Coronary artery (tissue), 2 donors: Measurements from ENCODE around the gene CCNB2.

Source experiments
- DNase-seq: peaks from one replicate; pipeline ENCODE4 v3.0.0-alpha.2; 2017; ENCODE audit warnings: low spot score
- H3K27ac ChIP-seq, 2 donors: fragments of 200-600 bp; sonication (generic); one replicate each; pipeline ENCODE4 v1.5.1; 2016 to 2019
- H3K4me3 ChIP-seq: fragments of 200-600 bp; sonication (generic); 2 replicates; pipeline ENCODE4 v1.5.1; 2016; ENCODE audit warnings: mild to moderate bottlenecking, moderate library complexity
- TF ChIP-seq, protein P1 (sequence below): fragments of 200-600 bp; sonication (generic); IDR thresholded peaks from one replicate; pipeline ENCODE4 v1.5.1; 2019; ENCODE audit warnings: antibody characterized with exemption

CCNB2 gene

GRCh38 chr15:59166166-59166565 lies 61.2 kb downstream of the CCNB2 start:
- TF ChIP-seq, protein P1, sequence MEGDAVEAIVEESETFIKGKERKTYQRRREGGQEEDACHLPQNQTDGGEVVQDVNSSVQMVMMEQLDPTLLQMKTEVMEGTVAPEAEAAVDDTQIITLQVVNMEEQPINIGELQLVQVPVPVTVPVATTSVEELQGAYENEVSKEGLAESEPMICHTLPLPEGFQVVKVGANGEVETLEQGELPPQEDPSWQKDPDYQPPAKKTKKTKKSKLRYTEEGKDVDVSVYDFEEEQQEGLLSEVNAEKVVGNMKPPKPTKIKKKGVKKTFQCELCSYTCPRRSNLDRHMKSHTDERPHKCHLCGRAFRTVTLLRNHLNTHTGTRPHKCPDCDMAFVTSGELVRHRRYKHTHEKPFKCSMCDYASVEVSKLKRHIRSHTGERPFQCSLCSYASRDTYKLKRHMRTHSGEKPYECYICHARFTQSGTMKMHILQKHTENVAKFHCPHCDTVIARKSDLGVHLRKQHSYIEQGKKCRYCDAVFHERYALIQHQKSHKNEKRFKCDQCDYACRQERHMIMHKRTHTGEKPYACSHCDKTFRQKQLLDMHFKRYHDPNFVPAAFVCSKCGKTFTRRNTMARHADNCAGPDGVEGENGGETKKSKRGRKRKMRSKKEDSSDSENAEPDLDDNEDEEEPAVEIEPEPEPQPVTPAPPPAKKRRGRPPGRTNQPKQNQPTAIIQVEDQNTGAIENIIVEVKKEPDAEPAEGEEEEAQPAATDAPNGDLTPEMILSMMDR, result no peak
- no peak overlapping the region for H3K27ac ChIP-seq
- no peak overlapping the region for H3K4me3 ChIP-seq
- DNase-seq, result no peak

GRCh38 chr15:59166601-59167265 lies 61.8 kb downstream of the CCNB2 start:
- H3K4me3 ChIP-seq, result no peak overlapping the region
- no peak for DNase-seq
- TF ChIP-seq, protein P1, result no peak
- H3K27ac ChIP-seq, result peak overlapping the region in 1 of 2 donors; percentile 2

- no peak for DNase-seq
- TF ChIP-seq, protein P1, result no peak
- Histone ChIP-seq H3K27ac (peak overlapping the region; percentile 70 to 82), H3K4me3 (no peak overlapping the region)
These were observed 63.6 kb downstream of the CCNB2 start for GRCh38 chr15:59168536-59168935.

DNA sequence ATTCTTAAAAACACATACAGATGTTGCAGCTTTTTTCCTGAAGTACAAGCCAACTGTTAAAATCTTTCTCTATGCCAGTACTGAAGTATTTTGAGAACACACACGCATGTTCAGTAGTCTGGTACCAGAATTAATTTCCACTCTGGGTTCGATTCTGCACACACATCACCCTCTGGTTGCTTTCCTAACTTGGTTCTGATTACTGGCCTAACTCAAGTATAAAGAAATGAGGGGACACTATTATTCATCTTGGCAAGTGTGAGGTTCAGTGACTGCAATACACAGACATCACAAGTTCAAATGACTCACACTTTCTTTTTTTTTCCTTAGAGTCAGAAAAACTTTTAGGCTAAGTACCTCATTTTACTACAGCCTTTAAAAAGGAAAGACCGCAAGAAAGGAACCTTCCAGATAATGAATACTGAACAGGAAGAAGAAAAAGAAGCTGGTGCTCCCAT lies 64.3 kb downstream of the CCNB2 start:
- TF ChIP-seq, protein P1, result no peak
- Histone ChIP-seq H3K4me3 (no peak overlapping the region), H3K27ac (peak overlapping the region; percentile 70 to 82)
- DNase-seq, result no peak

- DNase-seq, result peak; percentile 78
- no peak overlapping the region for H3K4me3 ChIP-seq
- peak overlapping the region; percentile 70 to 89 for H3K27ac ChIP-seq
These were observed 65.5 kb downstream of the CCNB2 start for GRCh38 chr15:59170295-59171066.

DNA sequence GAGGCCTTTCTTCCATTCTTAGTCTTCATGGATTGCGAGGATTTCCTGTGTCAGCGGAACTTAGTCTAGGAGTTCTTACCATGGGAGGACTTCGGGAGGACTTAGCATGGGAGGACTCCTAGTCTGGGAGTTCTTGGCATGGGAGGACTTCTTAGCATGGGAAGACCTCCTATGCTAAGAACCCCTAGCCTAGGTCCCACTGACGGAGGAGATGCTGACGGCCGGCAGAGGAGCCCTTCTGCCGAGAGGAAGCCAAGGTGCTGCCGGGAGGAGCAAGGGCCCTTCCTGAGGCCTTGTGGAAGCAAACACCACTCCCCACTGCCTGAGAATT lies 66.1 kb downstream of the CCNB2 start:
- no peak overlapping the region for H3K4me3 ChIP-seq
- H3K27ac ChIP-seq, result peak overlapping the region; percentile 70 to 89
- no peak for DNase-seq
- TF ChIP-seq, protein P1, result no peak

More at GRCh38 chr15:59170295-59171066, 65.5 kb downstream of the CCNB2 start:
- TF ChIP-seq, protein P1, result no peak
